Prostate gland (tissue), 2 donors: ENCODE data around the gene FAM13B. TPM values are rescaled to one million over a fixed set of nuclear protein-coding genes. Genes with fewer than 3 reads are reported as not detected.

Experiments
- DNase-seq: peaks from one replicate; pipeline ENCODE4 v3.0.0-alpha.2; 2019; ENCODE audit warnings: low spot score
- H3K27ac ChIP-seq, 2 donors: fragments of 200-600 bp; sonication (generic); 2 replicates each; pipeline ENCODE4 v1.5.1; 2017 to 2019
- H3K27me3 ChIP-seq: fragments of 200-600 bp; sonication (generic); replicated peaks from 2 replicates; pipeline ENCODE4 v1.5.1; 2019; ENCODE audit not compliant: insufficient read depth
- H3K36me3 ChIP-seq, 2 donors: fragments of 200-600 bp; sonication (generic); 1 replicate in 1 of 2; 2 replicates in 1 of 2; pipeline versions ENCODE4 v1.5.1 to v1.8.1; 2017 to 2019
- H3K4me1 ChIP-seq: fragments of 200-600 bp; sonication (generic); replicated peaks from 2 replicates; pipeline ENCODE4 v1.5.1; 2019
- H3K4me3 ChIP-seq, 2 donors: fragments of 200-600 bp; sonication (generic); 2 replicates each; pipeline ENCODE4 v1.5.1; 2017 to 2019
- H3K9me3 ChIP-seq: fragments of 200-600 bp; sonication (generic); 2 replicates; pipeline ENCODE4 v1.5.1; 2017
- CTCF ChIP-seq, 4 experiments: fragments of 200-600 bp in 2 of 4; fragments of 450-650 bp in 2 of 4; sonication (generic) in 2 of 4; IDR thresholded peaks; 1 replicate in 3 of 4; 2 replicates in 1 of 4; pipeline ENCODE4 v1.5.1; 2016 to 2019; ENCODE audit warnings: antibody characterized with exemption in 4 of 4, mild to moderate bottlenecking in 2 of 4, moderate library complexity in 2 of 4
- POLR2A ChIP-seq: fragments of 450-650 bp; IDR thresholded peaks from one replicate; pipeline ENCODE4 v1.6.1; 2016; ENCODE audit warnings: antibody characterized with exemption, mild to moderate bottlenecking
- POLR2AphosphoS5 ChIP-seq: sonication (generic); formaldehyde crosslinking; IDR thresholded peaks from one replicate; pipeline ENCODE4 v1.6.1; 2017; ENCODE audit warnings: antibody characterized with exemption
- WGBS: methylation state at CpG from one replicate; pipeline ENCODE4 v1.1.5; 2018; 5-methylcytosine and 5-hydroxymethylcytosine counted together
- intact Hi-C: fragments of 100-400 bp; cut with DNase I; formaldehyde crosslinking; loops from one replicate; pipeline ENCODE4 v1.14.2; 2022
- total RNA-seq, 2 donors: library from RNA; depleted of rRNA; stranded (reverse); fragments of >200 nt; gene quantifications; one replicate each; pipeline ENCODE4 v1.1.0, GENCODE V29; 2016

Gene FAM13B
- total RNA-seq, 2 donors from 2014 or later, result 34.4 to 107 TPM

GRCh38 chr5:137932800-137933199 lies 100.1 kb downstream of the FAM13B start:
- WGBS, result 60% methylated on average over 3 of the region's 3 CpGs
- TF ChIP-seq POLR2A (no peak), POLR2AphosphoS5 (no peak), CTCF (IDR thresholded peaks at IDR 0.05) (no peak)
- H3K36me3 ChIP-seq, result no peaks in the 10 kb centered on the region
- intact Hi-C loops, result no loop called here
- H3K27ac ChIP-seq, result no peak overlapping the region
- H3K4me1 ChIP-seq, result no peaks in the 10 kb centered on the region
- no peak overlapping the region for H3K4me3 ChIP-seq
- no peaks in the 10 kb centered on the region for H3K27me3 ChIP-seq
- H3K9me3 ChIP-seq, result no peaks in the 10 kb centered on the region
- no peak for DNase-seq

- no peak overlapping the region for H3K27ac ChIP-seq
- intact Hi-C loops, result no loop called here
- H3K4me1 ChIP-seq, result no peaks in the 10 kb centered on the region
- no peak overlapping the region for H3K4me3 ChIP-seq
- no peaks in the 10 kb centered on the region for H3K9me3 ChIP-seq
- no peaks in the 10 kb centered on the region for H3K36me3 ChIP-seq
- TF ChIP-seq CTCF (IDR thresholded peaks at IDR 0.05) (no peak), POLR2AphosphoS5 (no peak), POLR2A (no peak)
- DNase-seq, result no peak
- WGBS, result 55% methylated on average over 4 of the region's 4 CpGs
- H3K27me3 ChIP-seq, result no peaks in the 10 kb centered on the region
Observed at GRCh38 chr5:137923856-137924255, 109.0 kb downstream of the FAM13B start.

GRCh38 chr5:137921931-137922330 lies 110.9 kb downstream of the FAM13B start:
- Histone ChIP-seq H3K9me3 (no peaks in the 10 kb centered on the region), H3K4me1 (no peaks in the 10 kb centered on the region), H3K36me3 (no peaks in the 10 kb centered on the region), H3K27me3 (no peaks in the 10 kb centered on the region), H3K4me3 (no peak overlapping the region), H3K27ac (no peak overlapping the region)
- intact Hi-C loops, result no loop called here
- 44% methylated on average over 3 of the region's 3 CpGs for WGBS
- TF ChIP-seq CTCF (IDR thresholded peaks at IDR 0.05) (no peak), POLR2AphosphoS5 (no peak), POLR2A (no peak)
- no peak for DNase-seq

GRCh38 chr5:137916923-137917322 lies 116.0 kb downstream of the FAM13B start:
- H3K27me3 ChIP-seq, result no peaks in the 10 kb centered on the region
- H3K4me1 ChIP-seq, result no peaks in the 10 kb centered on the region
- H3K36me3 ChIP-seq, result no peaks in the 10 kb centered on the region
- 100% methylated on average over 1 of the region's 1 CpG for WGBS
- DNase-seq, result no peak
- no peak for TF ChIP-seq POLR2A
- TF ChIP-seq POLR2AphosphoS5, result no peak
- no peak for TF ChIP-seq CTCF (IDR thresholded peaks at IDR 0.05)
- intact Hi-C loops, result no loop called here
- H3K9me3 ChIP-seq, result no peaks in the 10 kb centered on the region
- no peak overlapping the region for H3K4me3 ChIP-seq
- no peak overlapping the region for H3K27ac ChIP-seq

GRCh38 chr5:137914758-137915157 lies 118.1 kb downstream of the FAM13B start:
- Histone ChIP-seq H3K27me3 (no peaks in the 10 kb centered on the region), H3K4me1 (no peaks in the 10 kb centered on the region), H3K4me3 (no peak overlapping the region), H3K36me3 (no peaks in the 10 kb centered on the region), H3K27ac (no peak overlapping the region), H3K9me3 (no peaks in the 10 kb centered on the region)
- DNase-seq, result no peak
- intact Hi-C loops, result no loop called here
- 79% methylated on average over 2 of the region's 2 CpGs for WGBS
- no peak for TF ChIP-seq CTCF (IDR thresholded peaks at IDR 0.05)
- TF ChIP-seq POLR2A, result no peak
